Testis (tissue), 3 donors: ENCODE data around the gene ABCF2. TPM values are rescaled to one million over a fixed set of nuclear protein-coding genes. Genes with fewer than 3 reads are reported as not detected.

ENCODE experiments used
- DNase-seq: peaks from one replicate; pipeline ENCODE4 v3.0.0-alpha.2; 2019
- H3K27ac ChIP-seq, 2 donors: fragments of 200-600 bp; sonication (generic); one replicate each; pipeline ENCODE4 v1.5.1; 2019
- H3K27me3 ChIP-seq: fragments of 200-600 bp; sonication (generic); one replicate; pipeline ENCODE4 v1.5.1; 2019
- H3K36me3 ChIP-seq: fragments of 200-600 bp; sonication (generic); one replicate; pipeline ENCODE4 v1.5.1; 2017; ENCODE audit warnings: low read depth; ENCODE audit errors: missing control alignments
- H3K4me1 ChIP-seq: fragments of 200-600 bp; sonication (generic); one replicate; pipeline ENCODE4 v1.5.1; 2019
- H3K4me3 ChIP-seq, 2 donors: fragments of 200-600 bp; sonication (generic); one replicate each; pipeline ENCODE4 v1.5.1; 2017 to 2019
- H3K9me3 ChIP-seq: fragments of 200-600 bp; sonication (generic); one replicate; pipeline ENCODE4 v1.5.1; 2017
- POLR2A ChIP-seq: fragments of 450-650 bp; IDR thresholded peaks from one replicate; pipeline ENCODE4 v1.6.1; 2017; ENCODE audit warnings: antibody characterized with exemption, mild to moderate bottlenecking, moderate library complexity
- WGBS, 2 donors: methylation state at CpG; one replicate each; pipeline ENCODE4 v1.1.5; 2018; 5-methylcytosine and 5-hydroxymethylcytosine counted together
- intact Hi-C: fragments of 100-400 bp; cut with DNase I; formaldehyde crosslinking; loops from one replicate; pipeline ENCODE4 v1.15.1; 2023; ENCODE audit warnings: low total_unique reads
- polyA plus RNA-seq: library from polyadenylated mRNA; stranded (reverse); fragments of 350-450 nt; fragmentation: Illumina TruSeq; extraction: RNeasy Lipid Tissue Mini Kit (QIAGEN cat#74804); gene quantifications from one replicate; pipeline ENCODE4 v1.2.3, GENCODE V29; 2014; ENCODE audit warnings: low read depth, low replicate concordance; ENCODE audit not compliant: insufficient read depth
- total RNA-seq, 2 donors: library from RNA; depleted of rRNA; stranded (reverse); fragments of >200 nt; gene quantifications; one replicate each; pipeline ENCODE4 v1.2.3, GENCODE V29; 2016
- TF ChIP-seq, protein P1 (sequence below), 3 experiments: fragments of 450-650 bp in 2 of 3; fragments of 200-600 bp in 1 of 3; sonication (generic) in 1 of 3; IDR thresholded peaks; one replicate each; pipeline ENCODE4 v1.5.1; 2016 to 2019; ENCODE audit warnings: antibody characterized with exemption in 3 of 3, mild to moderate bottlenecking in 2 of 3, moderate library complexity in 1 of 3

The ABCF2 gene
- total and polyA plus RNA-seq, 3 donors from 2014 or later, result 44.4 to 54.3 (median 49.4) TPM

DNA sequence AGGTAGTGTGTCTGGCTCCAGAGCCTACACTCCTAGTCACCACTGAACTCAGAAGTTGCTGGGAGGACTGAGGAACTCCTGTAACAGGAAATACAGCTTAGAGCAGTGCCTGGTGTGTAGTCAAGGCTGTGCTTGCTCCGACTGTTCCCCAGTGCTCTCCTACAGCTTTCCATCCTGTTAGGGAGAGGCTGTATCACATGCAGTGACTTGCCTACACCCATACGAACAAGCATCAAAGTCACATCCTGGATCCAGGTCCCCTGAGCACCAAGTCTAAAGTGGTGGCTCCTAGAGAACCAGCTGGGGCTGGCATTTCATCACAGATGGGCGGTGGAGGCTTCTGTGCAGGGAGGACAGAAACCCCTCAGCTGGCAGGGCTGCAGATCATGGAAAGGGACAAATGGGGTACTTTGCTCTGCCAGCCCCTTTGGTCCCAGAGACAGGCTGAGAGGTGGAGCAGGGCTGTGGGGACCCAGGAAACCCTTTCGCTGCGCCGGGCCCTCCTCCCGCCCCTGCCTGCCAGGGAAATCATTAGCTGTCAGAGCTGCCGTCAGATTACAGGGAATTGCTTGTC lies 47.6 kb downstream of the ABCF2 start:
- intact Hi-C loops, result loop anchor here (10.0 kb wide), 1 partner anchor 55 kb away; no protein-coding TSS in a partner anchor

DNA sequence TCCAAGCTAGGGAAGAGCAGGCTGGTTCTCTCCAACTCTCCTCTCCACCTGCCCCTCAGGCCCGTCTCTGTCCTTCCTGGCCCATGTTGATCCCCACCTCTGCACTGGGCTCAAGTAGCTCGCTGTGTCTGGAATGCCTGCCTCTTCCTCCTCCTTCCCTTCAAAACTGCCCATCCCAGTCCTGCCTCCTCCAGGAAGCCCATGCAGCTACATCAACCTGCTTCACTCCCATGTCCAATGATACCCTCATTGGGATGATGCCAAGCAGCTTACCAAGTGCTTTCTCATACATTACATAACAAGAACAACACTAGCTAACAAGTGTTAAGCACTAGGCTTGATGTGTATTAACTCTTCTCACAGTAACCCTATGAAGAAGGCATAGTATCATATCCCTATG lies 48.2 kb downstream of the ABCF2 start:
- Histone ChIP-seq H3K27ac (no peak overlapping the region), H3K9me3 (no peaks in the 10 kb centered on the region), H3K4me3 (no peak overlapping the region), H3K4me1 (no peaks in the 10 kb centered on the region), H3K27me3 (no peaks in the 10 kb centered on the region), H3K36me3 (no peaks in the 10 kb centered on the region)
- 83 to 84% methylated on average over 2 of the region's 2 CpGs for WGBS, 2 donors
- TF ChIP-seq POLR2A, result no peak
- TF ChIP-seq, protein P1, sequence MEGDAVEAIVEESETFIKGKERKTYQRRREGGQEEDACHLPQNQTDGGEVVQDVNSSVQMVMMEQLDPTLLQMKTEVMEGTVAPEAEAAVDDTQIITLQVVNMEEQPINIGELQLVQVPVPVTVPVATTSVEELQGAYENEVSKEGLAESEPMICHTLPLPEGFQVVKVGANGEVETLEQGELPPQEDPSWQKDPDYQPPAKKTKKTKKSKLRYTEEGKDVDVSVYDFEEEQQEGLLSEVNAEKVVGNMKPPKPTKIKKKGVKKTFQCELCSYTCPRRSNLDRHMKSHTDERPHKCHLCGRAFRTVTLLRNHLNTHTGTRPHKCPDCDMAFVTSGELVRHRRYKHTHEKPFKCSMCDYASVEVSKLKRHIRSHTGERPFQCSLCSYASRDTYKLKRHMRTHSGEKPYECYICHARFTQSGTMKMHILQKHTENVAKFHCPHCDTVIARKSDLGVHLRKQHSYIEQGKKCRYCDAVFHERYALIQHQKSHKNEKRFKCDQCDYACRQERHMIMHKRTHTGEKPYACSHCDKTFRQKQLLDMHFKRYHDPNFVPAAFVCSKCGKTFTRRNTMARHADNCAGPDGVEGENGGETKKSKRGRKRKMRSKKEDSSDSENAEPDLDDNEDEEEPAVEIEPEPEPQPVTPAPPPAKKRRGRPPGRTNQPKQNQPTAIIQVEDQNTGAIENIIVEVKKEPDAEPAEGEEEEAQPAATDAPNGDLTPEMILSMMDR (IDR thresholded peaks at IDR 0.05), result no peak
- no peak for DNase-seq
- intact Hi-C loops, result loop anchor here (10.0 kb wide), 1 partner anchor 54 kb away; no protein-coding TSS in a partner anchor

More for the DNA sequence above, 47.6 kb downstream of the ABCF2 start:
- no peak overlapping the region for H3K4me3 ChIP-seq
- H3K36me3 ChIP-seq, result no peaks in the 10 kb centered on the region
- no peaks in the 10 kb centered on the region for H3K4me1 ChIP-seq
- 79 to 87% methylated on average over 5 to 8 of the region's 8 CpGs for WGBS, 2 donors
- TF ChIP-seq, protein P1 (IDR thresholded peaks at IDR 0.05), result no peak
- no peak for DNase-seq
- H3K27me3 ChIP-seq, result no peaks in the 10 kb centered on the region
- no peaks in the 10 kb centered on the region for H3K9me3 ChIP-seq
- H3K27ac ChIP-seq, result no peak overlapping the region

DNA sequence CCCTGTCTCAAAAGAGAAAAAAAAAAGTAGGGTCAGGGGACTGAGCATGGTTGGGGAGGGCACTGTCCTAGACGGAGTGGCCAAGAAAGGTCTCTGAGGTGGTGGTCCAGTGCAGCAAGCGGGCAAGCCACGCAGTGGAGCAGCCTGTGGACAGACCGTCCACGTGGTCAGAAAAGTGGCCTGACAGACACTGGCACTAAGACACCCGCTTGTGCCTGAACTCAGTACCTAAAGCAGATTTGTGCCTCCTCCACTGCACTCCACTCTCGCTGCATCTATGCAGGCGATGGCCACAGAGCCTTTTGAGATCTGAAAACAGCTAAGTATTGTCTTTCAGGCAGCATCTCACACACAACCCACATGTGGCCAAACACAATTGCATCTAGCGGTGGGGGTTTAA lies 48.8 kb downstream of the ABCF2 start:
- intact Hi-C loops, result loop anchor here (10.0 kb wide), 1 partner anchor 53 kb away; no protein-coding TSS in a partner anchor
- no peaks in the 10 kb centered on the region for H3K27me3 ChIP-seq
- no peaks in the 10 kb centered on the region for H3K4me1 ChIP-seq
- TF ChIP-seq, protein P1 (IDR thresholded peaks at IDR 0.05), result no peak
- TF ChIP-seq POLR2A, result no peak
- no peaks in the 10 kb centered on the region for H3K9me3 ChIP-seq
- no peak overlapping the region for H3K4me3 ChIP-seq
- H3K27ac ChIP-seq, result no peak overlapping the region
- WGBS, 2 donors, result 87 to 96% methylated on average over 8 to 9 of the region's 9 CpGs
- H3K36me3 ChIP-seq, result no peaks in the 10 kb centered on the region
- DNase-seq, result no peak

DNA sequence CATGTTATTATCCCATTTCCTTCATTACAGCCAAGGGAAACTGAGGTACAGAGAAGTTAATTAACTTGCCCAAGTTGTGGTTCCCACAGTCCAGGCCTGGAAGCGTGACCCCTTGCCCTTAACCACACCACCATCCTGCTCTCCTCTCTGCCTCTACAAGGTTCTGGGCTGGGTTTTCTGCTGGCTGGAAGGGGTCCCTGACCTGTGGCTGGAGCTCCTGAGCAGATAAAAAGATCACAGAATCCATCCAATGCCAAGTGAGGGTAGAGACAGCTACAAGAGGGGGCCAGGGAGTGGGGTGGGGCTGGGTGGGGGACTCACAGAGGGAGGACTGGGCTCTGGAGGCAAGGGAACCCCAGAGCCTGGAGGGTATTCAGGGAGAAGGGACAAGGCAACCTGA lies 49.7 kb downstream of the ABCF2 start:
- WGBS, 2 donors, result 89 to 100% methylated on average over 1 of the region's 1 CpG
- no peaks in the 10 kb centered on the region for H3K27me3 ChIP-seq
- H3K27ac ChIP-seq, result no peak overlapping the region
- DNase-seq, result no peak
- H3K4me3 ChIP-seq, result no peak overlapping the region
- no peak for TF ChIP-seq POLR2A
- TF ChIP-seq, protein P1 (IDR thresholded peaks at IDR 0.05), result no peak
- H3K4me1 ChIP-seq, result no peaks in the 10 kb centered on the region
- H3K36me3 ChIP-seq, result no peaks in the 10 kb centered on the region
- H3K9me3 ChIP-seq, result no peaks in the 10 kb centered on the region
- intact Hi-C loops, result loop anchor here (10.0 kb wide), 1 partner anchor 53 kb away; no protein-coding TSS in a partner anchor

DNA sequence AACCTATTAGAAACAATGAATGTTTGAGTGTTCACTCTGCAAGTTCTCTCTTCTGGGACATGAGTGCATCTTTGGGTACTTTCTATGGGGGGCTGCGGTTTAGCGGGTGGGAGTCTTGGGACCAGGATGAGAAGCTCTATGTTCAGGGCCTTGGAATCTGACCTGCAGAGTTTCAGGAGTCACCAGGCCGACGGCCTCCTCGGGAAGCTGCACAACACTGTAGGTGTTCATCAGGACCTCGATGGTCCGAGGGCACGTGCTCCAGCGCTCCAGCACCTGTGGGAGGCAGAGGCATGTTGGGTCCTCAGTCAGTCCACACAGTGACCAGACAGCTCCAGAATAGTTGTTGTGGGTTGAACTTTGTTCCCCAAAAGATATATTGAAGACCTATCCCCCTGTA lies 50.6 kb downstream of the ABCF2 start:
- Histone ChIP-seq H3K27ac (no peak overlapping the region), H3K4me1 (no peaks in the 10 kb centered on the region), H3K36me3 (no peaks in the 10 kb centered on the region), H3K27me3 (no peaks in the 10 kb centered on the region), H3K4me3 (no peak overlapping the region), H3K9me3 (no peaks in the 10 kb centered on the region)
- no peak for TF ChIP-seq POLR2A
- TF ChIP-seq, protein P1 (IDR thresholded peaks at IDR 0.05), result no peak
- intact Hi-C loops, result loop anchor here (10.0 kb wide), 1 partner anchor 52 kb away; no protein-coding TSS in a partner anchor
- 71 to 77% methylated on average over 6 to 9 of the region's 9 CpGs for WGBS, 2 donors
- no peak for DNase-seq
